Activated naive CD8-positive, alpha-beta T cell treated with anti-CD3 and anti-CD28 coated beads, Interleukin-2, amount 50 U/mL, for 16 hours (primary cell): ENCODE data around the gene TBCK.
"Not testable (repeated sequence)": the region's sequence is repeated elsewhere in the genome, so short reads cannot be mapped to it uniquely, and the experiment has no call there.

ENCODE experiments used
- DNase-seq: peaks from one replicate; pipeline ENCODE4 v3.0.0-alpha.2; 2020; ENCODE audit warnings: low read depth, low spot score

TBCK gene

GRCh38 chr4:106231931-106232330, 84.1 kb downstream of the TBCK start:
- no peak for DNase-seq

GRCh38 chr4:106222548-106222947, 93.5 kb downstream of the TBCK start:
- no peak for DNase-seq

- DNase-seq: not testable (repeated sequence)
Observed at GRCh38 chr4:106213291-106213690, 102.7 kb downstream of the TBCK start.

GRCh38 chr4:106210021-106210420, 106.0 kb downstream of the TBCK start:
- no peak for DNase-seq

GRCh38 chr4:106208481-106209460, 107.2 kb downstream of the TBCK start:
- no peak for DNase-seq

GRCh38 chr4:106201373-106201772, 114.6 kb downstream of the TBCK start:
- DNase-seq: no peak

- no peak for DNase-seq
Observed at GRCh38 chr4:106195435-106195950, 120.5 kb downstream of the TBCK start.

GRCh38 chr4:106194801-106195200, 121.2 kb downstream of the TBCK start:
- no peak for DNase-seq

- no peak for DNase-seq
Observed at GRCh38 chr4:106192131-106192530, 123.9 kb downstream of the TBCK start.

GRCh38 chr4:106186201-106186600, 129.8 kb downstream of the TBCK start:
- DNase-seq: no peak

GRCh38 chr4:106183551-106183950, 132.5 kb downstream of the TBCK start:
- no peak for DNase-seq

- no peak for DNase-seq
Observed at GRCh38 chr4:106172861-106173260, 143.1 kb downstream of the TBCK start.

GRCh38 chr4:106165351-106166010, 150.5 kb downstream of the TBCK start:
- no peak for DNase-seq

- no peak for DNase-seq
Observed at GRCh38 chr4:106162278-106162677, 153.7 kb downstream of the TBCK start.

- no peak for DNase-seq
Observed at GRCh38 chr4:106160560-106160959, 155.4 kb downstream of the TBCK start.

- no peak for DNase-seq
Observed at GRCh38 chr4:106149911-106150310, 166.1 kb downstream of the TBCK start.

- DNase-seq: no peak
Observed at GRCh38 chr4:106149026-106149425, 167.0 kb downstream of the TBCK start.

- no peak for DNase-seq
Observed at GRCh38 chr4:106142616-106143127, 173.3 kb downstream of the TBCK start.

- no peak for DNase-seq
Observed at GRCh38 chr4:106140601-106141000, 175.4 kb downstream of the TBCK start.

GRCh38 chr4:106136777-106137331, 179.2 kb downstream of the TBCK start:
- no peak for DNase-seq

GRCh38 chr4:106132045-106132444, 184.0 kb downstream of the TBCK start:
- DNase-seq: no peak

- DNase-seq: no peak
Observed at GRCh38 chr4:106126062-106126461, 189.9 kb downstream of the TBCK start.
